Adrenal gland (tissue), 5 donors: ENCODE data around the gene PIANP.

ENCODE experiments used
- POLR2A ChIP-seq, 2 donors: fragments of 450-650 bp; IDR thresholded peaks; one replicate each; pipeline ENCODE4 v1.6.1; 2017; ENCODE audit warnings: antibody characterized with exemption in 2 of 2, mild to moderate bottlenecking in 2 of 2, moderate library complexity in 1 of 2
- TF ChIP-seq, protein P1 (sequence below), 6 experiments: fragments of 450-650 bp in 4 of 6; fragments of 200-600 bp in 2 of 6; sonication (generic) in 1 of 6; IDR thresholded peaks; 1 replicate in 5 of 6; 2 replicates in 1 of 6; pipeline versions ENCODE4 v1.5.1 to v1.8.0; 2016 to 2021; ENCODE audit warnings: antibody characterized with exemption in 6 of 6, mild to moderate bottlenecking in 2 of 6, moderate library complexity in 1 of 6
- donor health status: DM: no; HTN: no; CAD: no.

DNA sequence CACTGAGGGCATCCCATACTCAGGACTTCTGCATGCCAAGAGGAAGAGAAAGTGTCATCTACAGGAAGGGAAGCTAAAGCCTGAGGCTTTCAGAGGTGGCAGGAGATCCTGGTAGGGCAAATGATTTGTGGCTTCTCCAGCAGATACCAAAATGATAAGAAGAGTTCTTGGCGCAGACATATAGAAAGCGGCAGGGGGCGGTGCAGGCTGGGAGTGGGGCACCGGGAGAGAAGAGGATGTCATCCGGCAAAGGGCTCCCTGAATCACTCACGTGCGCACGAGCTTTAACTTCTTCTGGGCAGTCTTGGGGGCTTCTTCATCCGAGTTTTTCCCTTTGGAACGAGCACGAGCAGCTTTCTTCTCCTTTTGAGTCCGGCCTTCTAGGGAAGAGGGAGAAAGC, 48.2 kb downstream of the PIANP start:
- TF ChIP-seq, protein P1, sequence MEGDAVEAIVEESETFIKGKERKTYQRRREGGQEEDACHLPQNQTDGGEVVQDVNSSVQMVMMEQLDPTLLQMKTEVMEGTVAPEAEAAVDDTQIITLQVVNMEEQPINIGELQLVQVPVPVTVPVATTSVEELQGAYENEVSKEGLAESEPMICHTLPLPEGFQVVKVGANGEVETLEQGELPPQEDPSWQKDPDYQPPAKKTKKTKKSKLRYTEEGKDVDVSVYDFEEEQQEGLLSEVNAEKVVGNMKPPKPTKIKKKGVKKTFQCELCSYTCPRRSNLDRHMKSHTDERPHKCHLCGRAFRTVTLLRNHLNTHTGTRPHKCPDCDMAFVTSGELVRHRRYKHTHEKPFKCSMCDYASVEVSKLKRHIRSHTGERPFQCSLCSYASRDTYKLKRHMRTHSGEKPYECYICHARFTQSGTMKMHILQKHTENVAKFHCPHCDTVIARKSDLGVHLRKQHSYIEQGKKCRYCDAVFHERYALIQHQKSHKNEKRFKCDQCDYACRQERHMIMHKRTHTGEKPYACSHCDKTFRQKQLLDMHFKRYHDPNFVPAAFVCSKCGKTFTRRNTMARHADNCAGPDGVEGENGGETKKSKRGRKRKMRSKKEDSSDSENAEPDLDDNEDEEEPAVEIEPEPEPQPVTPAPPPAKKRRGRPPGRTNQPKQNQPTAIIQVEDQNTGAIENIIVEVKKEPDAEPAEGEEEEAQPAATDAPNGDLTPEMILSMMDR (IDR thresholded peaks at IDR 0.05), result no peak
- TF ChIP-seq POLR2A (IDR thresholded peaks at IDR 0.05), result no peak
